ENCODE results near the gene TLCD3A. TPM values are rescaled to one million over a fixed set of nuclear protein-coding genes. Genes with fewer than 3 reads are reported as not detected.
A peak's percentile ranks its signal among the peaks of the same experiment; 100 is the strongest.

TLCD3A gene
- total and polyA plus RNA-seq, 9 of the 15 experiments (the other 6 are each of a cell fraction or from before 2014, with no cell fraction given) = 1.3 to 13.5 (median 7.3) TPM

- TF ChIP-seq USF1 (CRISPR knock-in tag; IDR thresholded peaks at IDR 0.05) (no peak), HMGN3 (IDR thresholded peaks at IDR 0.05; ENCODE audit: borderline replicate concordance, extremely low read depth, insufficient read length, low read depth, low read length) (peak; percentile 73), KDM2B (CRISPR knock-in tag; IDR thresholded peaks at IDR 0.05) (no peak), SNIP1 (IDR thresholded peaks at IDR 0.05; ENCODE audit: low read depth) (no peak), PHB2 (IDR thresholded peaks at IDR 0.05; ENCODE audit: low read depth) (no peak), TCF7 (IDR thresholded peaks at IDR 0.05; ENCODE audit: borderline replicate concordance) (no peak), FOXP1 (CRISPR knock-in tag; IDR thresholded peaks at IDR 0.05) (no peak), POLR3G (IDR thresholded peaks at IDR 0.05; ENCODE audit: extremely low read depth, insufficient read length, insufficient replicate concordance) (no peak), DACH1 (IDR thresholded peaks at IDR 0.05; ENCODE audit: partially characterized antibody) (no peak), ZNF143 (CRISPR knock-in tag; IDR thresholded peaks at IDR 0.05) (peak; percentile 54; the same call in 1 of the 2 replicates), NCOR1 (IDR thresholded peaks at IDR 0.05) (no peak), SUPT5H (IDR thresholded peaks at IDR 0.05) (peak; percentile 66), CBX3 (IDR thresholded peaks at IDR 0.05; ENCODE audit: borderline replicate concordance in 1 of 2, low read length in 2 of 2) (no peak), PREB (CRISPR knock-in tag; IDR thresholded peaks at IDR 0.05) (no peak), FOXP4 (CRISPR knock-in tag; IDR thresholded peaks at IDR 0.05; ENCODE audit: borderline replicate concordance) (no peak; the same call in 1 of the 2 replicates), ZNF134 (CRISPR knock-in tag; conservative IDR thresholded peaks at IDR 0.05) (no peak), BCLAF1 (IDR thresholded peaks at IDR 0.05; ENCODE audit: borderline replicate concordance in 1 of 2, control insufficient read depth in 1 of 2, low read depth in 2 of 2, low read length in 1 of 2) (no peak), CBX1 (IDR thresholded peaks at IDR 0.05; ENCODE audit: low read depth) (no peak), RFX7 (CRISPR knock-in tag; IDR thresholded peaks at IDR 0.05) (no peak), TEAD4 (IDR thresholded peaks at IDR 0.05; ENCODE audit: low read length) (no peak), TEAD4 (CRISPR knock-in tag; IDR thresholded peaks at IDR 0.05; ENCODE audit: borderline replicate concordance) (no peak), BRF1 (IDR thresholded peaks at IDR 0.05; ENCODE audit: borderline replicate concordance, extremely low read depth, insufficient read length) (no peak)
These were observed 19.7 kb downstream of the TLCD3A start, which contains the start of gene GEMIN4 (continued) for GRCh38 chr17:752002-752619.

Measured in K562 (cell line).